PC-3 (cell line): ENCODE data around the gene NR4A3.

ENCODE experiments used
- EZH2phosphoT487 ChIP-seq: fragments of 300-600 bp; sonication (generic); IDR thresholded peaks from 2 replicates; pipeline ENCODE4 v1.6.1; 2018; ENCODE audit warnings: mild to moderate bottlenecking, antibody characterized with exemption, low read length, borderline replicate concordance
- TF ChIP-seq, protein P1 (sequence below): fragments of 300-600 bp; sonication (generic); conservative IDR thresholded peaks from 2 replicates; pipeline ENCODE4 v1.5.1; 2017; ENCODE audit warnings: antibody characterized with exemption, low read depth, mild to moderate bottlenecking, low read length

DNA sequence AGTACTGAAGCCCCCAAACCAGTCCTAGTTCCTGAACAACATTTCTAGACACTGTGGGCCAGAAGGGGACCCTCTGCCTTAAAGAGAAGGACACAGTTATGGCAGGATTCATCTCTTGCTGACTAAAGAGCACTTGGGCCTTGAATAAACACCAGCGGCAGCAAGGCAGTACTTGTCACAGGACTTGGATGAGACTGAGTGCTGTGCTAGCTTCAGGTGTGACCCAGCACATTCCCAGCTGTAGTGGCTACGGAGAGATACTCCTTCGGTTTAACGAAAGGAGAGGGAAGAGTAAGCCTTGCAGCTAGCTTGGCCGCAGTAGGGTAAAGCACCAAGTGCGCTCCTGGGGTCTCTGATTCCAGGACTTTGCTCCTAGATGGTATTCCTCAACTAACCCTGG lies 73.8 kb downstream of the NR4A3 start:
- TF ChIP-seq, protein P1, sequence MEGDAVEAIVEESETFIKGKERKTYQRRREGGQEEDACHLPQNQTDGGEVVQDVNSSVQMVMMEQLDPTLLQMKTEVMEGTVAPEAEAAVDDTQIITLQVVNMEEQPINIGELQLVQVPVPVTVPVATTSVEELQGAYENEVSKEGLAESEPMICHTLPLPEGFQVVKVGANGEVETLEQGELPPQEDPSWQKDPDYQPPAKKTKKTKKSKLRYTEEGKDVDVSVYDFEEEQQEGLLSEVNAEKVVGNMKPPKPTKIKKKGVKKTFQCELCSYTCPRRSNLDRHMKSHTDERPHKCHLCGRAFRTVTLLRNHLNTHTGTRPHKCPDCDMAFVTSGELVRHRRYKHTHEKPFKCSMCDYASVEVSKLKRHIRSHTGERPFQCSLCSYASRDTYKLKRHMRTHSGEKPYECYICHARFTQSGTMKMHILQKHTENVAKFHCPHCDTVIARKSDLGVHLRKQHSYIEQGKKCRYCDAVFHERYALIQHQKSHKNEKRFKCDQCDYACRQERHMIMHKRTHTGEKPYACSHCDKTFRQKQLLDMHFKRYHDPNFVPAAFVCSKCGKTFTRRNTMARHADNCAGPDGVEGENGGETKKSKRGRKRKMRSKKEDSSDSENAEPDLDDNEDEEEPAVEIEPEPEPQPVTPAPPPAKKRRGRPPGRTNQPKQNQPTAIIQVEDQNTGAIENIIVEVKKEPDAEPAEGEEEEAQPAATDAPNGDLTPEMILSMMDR = no peak
- TF ChIP-seq EZH2phosphoT487 = no peak
